ENCODE data around the gene TTC3. TPM values are rescaled to one million over a fixed set of nuclear protein-coding genes. Genes with fewer than 3 reads are reported as not detected.

The TTC3 gene
- total and polyA plus RNA-seq, 2 of the 13 experiments (the other 11 are each of a cell fraction or from before 2014, with no cell fraction given) = 55.7 to 108 TPM

GRCh38 chr21:37220981-37221664 lies 148.1 kb downstream of the TTC3 start (continued):
- peak; percentile 71; the same call in 1 of the 2 replicates for TF ChIP-seq ZNF280D (CRISPR knock-in tag; IDR thresholded peaks at IDR 0.05)
- TF ChIP-seq AGO1 (IDR thresholded peaks at IDR 0.05; ENCODE audit: low read depth, low read length, poor library complexity, severe bottlenecking) = peak; percentile 74
- TF ChIP-seq NCOR1 (IDR thresholded peaks at IDR 0.05; ENCODE audit: borderline replicate concordance, low read length) = no peak
- 0 out of 2 replicates have a peak, but pooled peaks have one; percentile 38 for TF ChIP-seq ZNF451 (CRISPR knock-in tag; IDR thresholded peaks at IDR 0.05)
- TF ChIP-seq NBN (conservative IDR thresholded peaks at IDR 0.05) = no peak
- TF ChIP-seq ZNF839 (CRISPR knock-in tag; IDR thresholded peaks at IDR 0.05; ENCODE audit: borderline replicate concordance) = no peak
- peak; percentile 80 for TF ChIP-seq BRD4 (CRISPR knock-in tag; IDR thresholded peaks at IDR 0.05)
- no peak for TF ChIP-seq FOXA1 (IDR thresholded peaks at IDR 0.05)
- peak; percentile 42; the same call in 1 of the 2 replicates for TF ChIP-seq FOXA1 (CRISPR knock-in tag; IDR thresholded peaks at IDR 0.05)
- TF ChIP-seq ZNF646 (CRISPR knock-in tag; IDR thresholded peaks at IDR 0.05) = no peak
- peak; percentile 95 for TF ChIP-seq ZSCAN31 (CRISPR knock-in tag; IDR thresholded peaks at IDR 0.05; ENCODE audit: low read depth)
- peak; percentile 66; the same call in 1 of the 2 replicates for TF ChIP-seq KDM1A (CRISPR knock-in tag; IDR thresholded peaks at IDR 0.05)
- TF ChIP-seq DBP (CRISPR knock-in tag; IDR thresholded peaks at IDR 0.05; ENCODE audit: not compliant biosample characterization) = no peak
- peak; percentile 86 for TF ChIP-seq ASH2L (IDR thresholded peaks at IDR 0.05; ENCODE audit: insufficient read length, low read depth, low read length)
- peak; percentile 72; the same call in 1 of the 2 replicates for TF ChIP-seq ZBTB43 (CRISPR knock-in tag; conservative IDR thresholded peaks at IDR 0.05)

All from HepG2 (cell line).